GM11168 (cell line): ENCODE measurements around the gene CTAGE9.
"Not testable (repeated sequence)": the region's sequence is repeated elsewhere in the genome, so short reads cannot be mapped to it uniquely, and the experiment has no call there.

Experiments
- in situ Hi-C: fragments of 300-500 bp; cut with MboI; formaldehyde crosslinking; loops from one replicate; pipeline ENCODE4 v1.12.0; 2022; ENCODE audit warnings: low sequenced_read_pairs; ENCODE audit not compliant: unreplicated experiment

CTAGE9 gene

DNA sequence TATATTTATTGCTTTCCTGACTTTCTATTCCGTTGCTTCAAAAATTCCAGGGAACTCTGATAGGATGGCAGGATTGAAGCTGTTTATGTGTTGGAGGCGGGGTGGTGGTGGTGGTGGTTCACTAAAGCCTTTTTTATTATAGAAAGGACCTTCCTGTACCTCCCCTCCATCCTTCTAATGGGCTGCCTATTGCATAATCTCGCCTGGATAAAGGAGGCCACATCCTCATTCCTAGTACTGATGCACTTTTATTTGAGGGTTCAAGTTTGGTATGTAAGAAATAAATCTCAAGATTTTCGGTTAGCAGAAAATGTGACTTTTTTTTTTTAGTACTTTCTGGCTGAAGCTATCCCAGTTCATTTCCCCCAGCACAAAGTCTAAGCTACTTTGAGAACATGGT, 18.7 kb upstream of the CTAGE9 start:
- in situ Hi-C loops: no loop called here

DNA sequence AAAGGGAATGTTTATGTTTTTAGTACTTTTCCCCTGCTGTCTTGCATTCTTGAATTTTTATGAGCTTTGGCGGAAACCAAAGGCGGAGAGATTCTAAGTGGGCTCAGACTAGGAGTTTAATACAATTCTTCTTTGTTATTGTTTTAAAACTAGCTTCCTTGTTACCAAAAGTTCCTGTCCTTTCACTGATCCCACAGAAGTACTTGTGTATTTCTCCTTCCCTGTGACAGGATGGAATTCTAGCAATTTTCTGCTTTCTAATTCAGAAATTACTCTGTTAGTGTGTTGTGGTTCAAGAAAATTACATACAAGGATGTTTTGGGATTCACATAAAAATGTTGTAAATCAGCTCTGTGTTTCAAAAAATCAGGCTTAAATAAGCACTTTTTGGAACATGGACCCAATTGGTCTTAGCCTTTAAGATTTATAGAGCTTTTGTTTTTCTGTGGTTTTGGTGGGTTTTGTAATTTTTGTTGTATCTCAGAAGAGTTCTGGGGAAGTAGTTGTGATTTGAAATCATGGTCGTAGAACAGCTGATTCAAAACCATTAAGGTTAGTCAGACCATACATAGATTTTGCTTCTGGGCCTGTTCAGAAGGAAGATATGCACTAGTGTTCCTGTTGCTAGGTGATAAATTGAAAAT, 17.6 kb upstream of the CTAGE9 start:
- in situ Hi-C loops: no loop called here

DNA sequence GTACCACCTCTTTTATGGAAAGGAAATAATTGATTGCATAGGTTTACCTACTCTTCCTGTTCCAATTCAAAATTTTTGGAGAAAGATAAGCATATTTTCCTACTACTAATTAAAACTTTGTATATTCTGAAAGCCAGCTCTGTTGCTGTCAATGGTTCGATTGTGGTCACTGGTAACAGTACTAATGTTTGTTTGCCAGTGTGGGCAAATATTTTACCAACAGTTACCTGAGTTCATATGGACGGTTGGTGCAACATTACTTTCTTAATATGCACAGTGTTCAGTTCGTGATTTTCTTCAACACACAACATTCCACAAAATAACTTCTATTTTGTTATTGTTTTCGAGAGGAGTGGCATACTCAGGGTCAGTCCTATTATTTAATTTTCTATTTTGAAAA, 17.1 kb upstream of the CTAGE9 start:
- in situ Hi-C loops: no loop called here

DNA sequence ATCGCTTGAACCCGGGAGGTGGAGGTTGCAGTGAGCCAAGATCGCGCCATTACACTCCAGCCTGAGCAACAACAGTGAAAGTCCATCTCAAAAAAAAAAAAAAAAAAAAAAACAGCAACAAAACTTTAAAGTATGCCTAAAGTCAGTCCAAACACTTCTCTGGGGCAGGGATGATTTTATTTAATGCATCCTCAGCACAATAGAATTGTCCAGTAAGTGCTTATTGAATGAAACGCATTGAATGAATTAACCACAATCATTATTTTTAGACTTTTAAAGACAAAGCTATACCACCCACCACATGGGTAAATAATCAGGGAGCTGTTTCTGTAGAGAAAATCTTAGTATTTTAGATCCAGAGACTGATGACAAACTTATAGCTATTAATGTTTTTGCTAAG, 16.6 kb upstream of the CTAGE9 start:
- in situ Hi-C loops: no loop called here

DNA sequence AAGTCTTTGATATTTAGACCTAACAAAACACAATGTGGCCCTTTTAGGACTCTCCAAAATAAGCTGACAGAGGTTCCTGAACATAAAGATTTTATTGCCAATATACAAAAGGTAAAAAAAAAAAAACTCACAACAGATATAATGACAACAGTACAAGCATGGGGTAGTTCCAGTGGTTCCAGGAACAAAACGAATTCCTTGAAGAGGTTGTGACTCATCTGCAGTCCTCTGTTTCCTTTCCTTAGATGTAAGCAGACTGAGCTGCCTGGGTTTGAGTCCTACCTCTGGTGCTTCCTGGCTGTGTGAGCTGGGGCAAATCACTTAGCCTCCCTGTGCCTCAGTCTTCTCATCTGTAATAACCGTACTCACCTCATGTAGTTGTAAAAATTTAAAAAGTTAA, 13.3 kb upstream of the CTAGE9 start:
- in situ Hi-C loops: no loop called here

DNA sequence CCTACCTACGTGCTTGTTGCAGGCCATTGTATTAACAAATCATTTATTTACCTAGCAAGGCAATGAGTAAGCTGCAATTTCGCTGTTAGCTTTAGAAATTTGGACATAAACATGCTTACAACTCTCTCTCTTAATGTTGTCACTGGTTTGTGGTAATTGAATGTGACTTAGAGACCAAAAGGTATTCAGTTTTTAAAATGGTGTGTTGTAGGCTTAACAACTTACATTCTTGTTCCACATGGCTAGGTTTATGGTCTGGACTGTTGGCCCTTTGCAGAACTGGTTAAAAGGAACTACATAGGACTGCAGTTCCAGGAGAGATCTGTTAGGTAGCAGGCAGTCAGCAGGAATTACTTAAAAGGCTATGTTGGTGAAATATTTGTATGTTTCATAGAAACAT, 10.3 kb upstream of the CTAGE9 start:
- in situ Hi-C loops: no loop called here

DNA sequence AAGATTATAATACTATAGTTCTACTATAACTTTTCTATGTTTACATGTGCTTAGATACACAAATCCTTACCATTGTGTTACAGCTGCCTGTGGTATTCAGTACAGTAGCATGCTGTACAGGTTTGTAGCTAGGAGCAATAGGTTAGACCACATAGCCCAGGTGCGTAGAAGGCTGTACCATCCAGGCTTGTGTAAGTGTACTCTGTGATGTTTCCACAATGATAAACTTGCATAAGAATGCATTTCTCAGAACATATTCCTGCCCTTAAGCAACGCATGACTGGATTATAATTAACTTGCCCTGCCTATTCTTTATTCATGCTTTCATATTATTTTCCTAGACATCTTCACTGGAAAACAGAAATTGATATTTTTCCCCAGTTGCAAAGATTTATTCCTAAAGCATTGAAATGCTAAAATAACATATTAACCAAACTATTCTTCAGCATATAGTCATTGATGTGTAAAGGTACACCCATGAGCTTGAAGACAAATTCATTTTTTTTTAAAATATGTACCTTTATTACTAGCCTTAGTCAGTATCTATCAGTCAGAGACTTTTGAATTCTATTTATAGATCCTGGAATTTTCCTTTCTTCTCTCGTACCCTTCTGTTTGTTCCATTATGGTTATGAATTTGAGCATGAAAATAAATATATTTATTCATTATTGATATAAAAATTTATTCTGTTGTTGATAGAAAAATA, 7.2 kb upstream of the CTAGE9 start:
- in situ Hi-C loops: no loop called here

DNA sequence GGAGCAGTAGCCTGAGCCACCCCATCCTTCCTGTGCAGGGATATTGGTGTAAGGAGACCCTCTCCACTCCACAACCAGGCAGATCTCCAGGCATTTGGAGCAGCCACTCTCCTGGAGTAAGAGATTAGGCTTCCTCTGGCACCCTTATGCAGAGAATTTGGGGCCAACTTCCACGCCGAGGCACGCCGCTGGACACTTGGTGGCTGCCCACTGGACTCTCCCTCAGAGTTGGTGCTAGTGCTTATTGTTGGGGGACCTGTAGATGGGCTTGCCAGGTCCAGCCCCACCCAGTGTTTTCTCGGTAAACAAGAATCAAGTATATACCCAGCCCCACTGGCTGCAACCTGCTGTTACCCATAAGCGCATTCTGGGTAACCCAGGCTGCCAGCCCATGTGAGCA, 4.8 kb upstream of the CTAGE9 start:
- in situ Hi-C loops: not testable (repeated sequence)

DNA sequence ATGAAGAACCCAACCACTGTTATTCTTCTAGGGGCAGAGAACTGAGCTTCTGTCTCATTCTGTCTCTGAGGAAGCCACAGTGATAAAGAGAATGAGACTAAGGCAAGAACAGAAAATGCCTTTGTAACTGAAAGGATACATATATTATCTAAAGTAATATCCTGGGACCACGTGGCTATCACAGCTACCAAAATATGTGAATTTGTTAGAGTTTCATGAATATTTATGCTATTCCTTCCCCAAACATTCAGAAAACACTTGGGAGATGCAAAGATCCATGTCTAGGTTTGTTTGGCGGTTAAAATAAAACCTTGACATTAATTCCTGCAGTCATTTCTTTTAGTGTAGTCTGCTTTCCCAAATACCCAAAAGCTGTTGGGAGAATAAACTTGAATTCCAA, 6.9 kb downstream of the CTAGE9 start:
- in situ Hi-C loops: not testable (repeated sequence)

DNA sequence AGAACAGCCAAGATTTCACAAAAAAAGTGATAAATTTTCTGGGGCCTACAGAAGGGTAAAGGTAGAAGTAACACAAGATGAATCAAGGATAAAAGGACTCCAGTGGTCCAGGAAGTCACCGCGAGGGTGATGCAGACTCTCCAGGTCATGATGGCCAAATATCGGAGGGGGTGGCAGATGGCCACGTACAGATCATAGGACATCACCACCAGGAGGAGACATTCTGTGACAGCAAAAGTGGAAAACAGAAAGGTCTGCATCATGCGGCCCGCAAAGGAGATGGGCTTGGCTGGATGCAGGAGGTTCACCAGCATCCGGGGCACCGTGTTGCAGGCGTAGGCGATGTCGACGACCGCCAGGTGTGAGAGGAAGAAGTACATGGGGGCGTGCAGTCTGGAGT, 10.0 kb downstream of the CTAGE9 start:
- in situ Hi-C loops: not testable (repeated sequence)

DNA sequence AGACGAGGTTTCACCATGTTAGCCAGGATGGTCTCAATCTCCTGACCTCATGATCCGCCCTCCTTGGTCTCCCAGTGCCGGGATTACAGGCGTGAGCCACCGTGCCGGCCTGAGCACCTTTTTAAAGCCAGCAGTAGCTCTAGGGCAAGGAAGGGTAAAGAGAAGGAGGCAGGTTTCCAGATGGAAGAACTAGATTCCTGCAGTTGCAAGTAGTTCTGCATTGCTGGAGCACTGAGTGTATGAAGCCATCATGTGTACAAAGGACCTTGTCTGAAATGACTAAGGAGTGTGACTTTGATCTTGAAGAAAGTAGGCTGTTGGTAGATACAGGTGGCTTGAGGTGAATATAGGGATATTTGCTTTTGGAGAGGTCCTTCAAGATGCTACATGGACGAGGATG, 13.9 kb downstream of the CTAGE9 start:
- in situ Hi-C loops: loop anchor here (25.0 kb wide), 1 partner anchor 215 kb away; no protein-coding TSS in a partner anchor

DNA sequence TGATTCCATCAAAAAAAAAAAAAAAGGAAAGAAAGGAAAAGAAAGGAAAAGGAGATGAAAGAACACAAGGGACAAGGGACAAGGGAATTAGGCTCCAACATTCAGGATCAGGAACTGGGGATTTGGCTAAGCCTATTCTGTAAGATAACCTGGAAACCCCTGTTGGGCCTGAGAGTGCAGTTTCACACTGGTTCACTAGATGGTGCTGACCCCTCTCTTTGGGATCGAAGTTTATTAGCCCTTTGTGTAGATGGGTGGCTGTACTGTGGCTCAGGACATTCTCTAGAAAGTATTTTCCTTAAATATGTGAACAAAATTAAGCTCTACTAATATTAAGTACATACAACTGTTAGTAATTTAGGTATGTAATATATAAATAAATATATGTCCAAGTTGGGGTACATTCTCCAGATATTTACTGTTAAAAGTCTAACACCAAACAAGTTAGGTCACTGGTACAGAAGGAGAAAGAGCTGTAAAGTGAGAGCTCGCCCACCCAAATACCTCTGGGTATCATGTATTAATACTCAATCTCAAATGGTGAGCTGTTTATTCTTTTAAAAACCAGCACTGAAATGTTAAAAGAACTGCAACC, 15.9 kb downstream of the CTAGE9 start:
- in situ Hi-C loops: loop anchor here (25.0 kb wide), 1 partner anchor 217 kb away; no protein-coding TSS in a partner anchor

DNA sequence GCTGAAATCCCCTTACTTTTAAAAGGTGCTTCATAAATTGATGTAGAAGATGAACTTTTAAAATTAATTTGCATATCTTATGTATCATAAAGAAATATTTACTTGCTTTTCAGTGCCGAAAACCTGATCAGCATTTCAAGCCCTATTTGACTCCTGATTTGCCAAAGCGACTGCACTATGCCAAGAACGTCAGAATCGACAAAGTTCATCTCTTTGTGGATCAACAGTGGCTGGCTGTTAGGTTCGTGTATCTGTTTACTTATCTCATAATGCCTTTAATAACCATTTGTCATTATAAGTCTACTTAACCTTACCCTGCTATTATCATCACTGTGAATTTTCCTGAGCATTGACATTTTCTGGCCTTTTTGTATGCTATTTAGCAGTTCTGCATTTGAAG, 17.4 kb downstream of the CTAGE9 start:
- in situ Hi-C loops: loop anchor here (25.0 kb wide), 1 partner anchor 219 kb away; no protein-coding TSS in a partner anchor

DNA sequence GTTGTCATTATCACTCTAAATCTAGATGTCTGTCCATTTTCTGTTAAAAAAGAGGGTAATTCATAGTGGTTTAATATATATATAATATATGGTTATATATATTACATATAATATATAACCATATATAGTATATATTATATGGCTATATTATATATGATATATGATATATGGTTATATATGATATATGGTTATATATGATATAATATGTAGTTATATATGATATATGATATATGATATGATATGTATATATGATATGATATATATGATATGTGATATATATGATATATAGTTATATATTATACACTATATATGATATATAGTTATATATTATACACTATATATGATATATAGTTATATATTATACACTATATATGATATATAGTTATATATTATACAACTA, 18.2 kb downstream of the CTAGE9 start:
- in situ Hi-C loops: loop anchor here (25.0 kb wide), 1 partner anchor 220 kb away; no protein-coding TSS in a partner anchor

DNA sequence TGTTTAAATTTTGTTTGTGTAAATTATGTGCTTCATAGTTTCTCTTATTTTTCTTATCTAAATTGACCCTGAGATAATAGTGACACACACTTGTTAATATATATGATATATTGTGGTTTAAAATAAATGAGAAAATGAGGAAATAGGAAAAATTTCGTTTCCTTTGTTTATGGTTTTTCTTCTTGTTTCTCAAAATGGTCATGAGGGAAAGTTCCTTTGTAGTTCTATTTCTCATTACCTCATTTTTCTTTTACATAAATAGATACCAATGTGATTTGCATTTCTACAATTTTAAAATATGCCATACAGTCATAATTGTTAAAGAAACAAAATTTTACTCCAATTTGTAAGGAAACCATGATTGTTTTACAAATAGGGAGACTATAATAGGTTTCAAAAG, 18.8 kb downstream of the CTAGE9 start:
- in situ Hi-C loops: loop anchor here (25.0 kb wide), 1 partner anchor 220 kb away; no protein-coding TSS in a partner anchor

DNA sequence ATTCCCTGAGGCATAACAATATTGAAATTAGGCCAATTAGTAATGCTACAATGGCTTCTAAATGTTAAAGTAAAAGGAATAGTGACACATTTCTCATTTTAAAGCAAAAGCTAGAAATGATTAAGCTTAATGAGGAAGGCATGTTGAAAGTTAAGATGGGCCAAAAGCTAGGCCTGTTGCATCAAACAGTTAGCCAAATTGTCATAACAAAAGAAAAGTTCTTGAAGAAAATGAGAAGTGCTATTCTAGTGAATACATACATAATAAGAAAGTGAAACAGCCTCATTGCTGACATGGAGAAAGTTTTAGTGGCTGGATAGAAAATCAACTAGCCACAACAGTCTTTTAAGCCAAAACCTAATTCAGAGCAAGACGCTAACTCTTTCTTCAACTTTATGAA, 22.5 kb downstream of the CTAGE9 start:
- in situ Hi-C loops: loop anchor here (25.0 kb wide), 1 partner anchor 224 kb away; no protein-coding TSS in a partner anchor

DNA sequence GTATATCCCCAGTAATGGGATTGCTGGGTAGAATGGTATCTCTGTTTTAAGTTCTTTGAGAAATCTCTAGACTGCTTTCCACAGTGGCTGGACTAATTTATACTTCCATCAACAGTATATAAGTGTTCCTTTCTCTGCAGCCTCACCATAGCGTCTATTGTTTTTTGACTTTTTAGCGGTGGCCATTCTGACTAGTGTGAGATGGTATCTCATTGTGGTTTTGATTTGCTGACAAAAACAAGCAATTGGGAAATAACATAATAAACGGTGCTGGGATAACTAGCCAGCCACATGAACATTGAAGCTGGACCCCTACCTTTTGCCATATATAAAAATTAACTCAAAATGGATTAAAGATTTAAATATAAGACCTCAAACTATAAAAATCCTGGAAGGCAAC, 23.8 kb downstream of the CTAGE9 start:
- in situ Hi-C loops: loop anchor here (25.0 kb wide), 1 partner anchor 225 kb away; no protein-coding TSS in a partner anchor

DNA sequence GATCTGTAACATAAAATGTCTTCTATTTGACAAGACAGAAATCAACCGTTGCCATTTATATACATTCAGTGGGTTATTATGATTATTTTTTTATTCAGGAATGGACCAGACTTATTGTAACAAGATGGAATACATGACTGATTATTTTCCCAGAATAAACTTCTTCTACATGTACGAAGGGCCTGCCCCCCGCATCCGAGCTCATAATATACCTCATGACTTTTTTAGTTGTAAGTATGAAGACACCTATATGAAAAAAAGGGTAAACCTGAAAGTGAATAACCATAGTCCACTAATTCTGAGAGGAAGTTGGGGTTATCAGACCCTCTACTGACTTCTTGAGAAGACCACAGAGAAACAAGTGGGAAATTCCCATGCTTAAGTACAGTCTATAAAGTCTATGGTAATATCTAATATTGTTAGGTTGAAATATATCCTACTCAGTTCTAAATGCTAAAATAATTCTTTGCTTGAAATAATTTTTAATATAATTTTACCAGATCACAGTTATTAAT, 25.5 kb downstream of the CTAGE9 start:
- in situ Hi-C loops: loop anchor here (25.0 kb wide), 1 partner anchor 227 kb away; no protein-coding TSS in a partner anchor

DNA sequence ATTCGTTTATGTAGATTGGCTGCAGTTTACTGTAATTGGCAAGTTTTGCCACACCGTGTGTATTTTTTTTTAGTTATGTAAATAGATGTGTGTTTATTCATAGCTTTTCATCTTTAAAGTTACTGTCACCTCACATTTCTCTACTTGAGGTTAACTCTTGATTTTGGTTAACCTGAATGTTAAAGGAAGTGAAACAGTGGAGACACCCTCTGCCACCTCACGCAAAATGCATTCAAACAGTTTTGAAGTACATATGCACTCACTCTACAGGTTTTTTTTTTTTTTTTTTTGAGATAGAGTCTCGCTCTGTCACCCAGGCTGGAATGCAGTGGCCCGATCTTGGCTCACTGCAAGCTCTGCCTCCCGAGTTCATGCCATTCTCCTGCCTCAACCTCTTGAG, 27.3 kb downstream of the CTAGE9 start:
- in situ Hi-C loops: loop anchor here (25.0 kb wide), 1 partner anchor 229 kb away; no protein-coding TSS in a partner anchor

DNA sequence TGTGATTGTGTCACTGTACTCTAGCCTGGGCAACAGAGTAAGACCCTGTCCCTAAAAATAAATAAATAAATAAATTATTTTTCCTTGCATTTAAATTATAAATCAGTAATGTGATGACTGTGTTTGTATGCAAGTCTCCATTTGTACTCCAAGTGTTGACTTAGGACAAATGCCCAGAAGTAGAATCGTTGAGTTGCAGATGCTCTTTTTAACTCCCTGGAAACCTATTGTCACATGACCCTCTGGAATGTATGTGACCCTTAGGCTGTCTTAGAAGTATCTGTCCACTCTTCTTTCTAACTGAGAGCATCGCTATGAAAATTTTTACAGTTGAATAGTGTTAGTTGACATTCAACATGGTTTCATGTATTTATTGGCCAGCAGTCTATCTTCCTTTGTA, 28.4 kb downstream of the CTAGE9 start:
- in situ Hi-C loops: loop anchor here (25.0 kb wide), 1 partner anchor 230 kb away; no protein-coding TSS in a partner anchor

DNA sequence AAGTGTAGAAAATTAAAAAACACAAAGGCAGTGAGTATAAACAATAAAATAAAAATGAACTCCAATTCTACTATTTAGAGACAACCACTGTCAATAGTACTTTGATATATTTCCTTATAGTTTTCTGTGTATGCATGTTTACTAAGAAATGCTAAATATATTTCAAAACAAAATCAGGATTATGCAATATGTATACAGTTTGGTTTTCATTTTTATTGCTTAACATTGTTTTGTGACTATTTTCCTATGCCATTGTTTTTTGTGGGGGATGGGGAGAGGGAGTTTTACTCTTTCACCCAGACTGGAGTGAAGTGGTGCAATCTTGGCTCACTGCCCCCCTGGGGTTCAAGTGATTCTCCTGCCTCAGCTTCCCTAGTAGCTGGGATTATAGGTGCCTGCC, 29.2 kb downstream of the CTAGE9 start:
- in situ Hi-C loops: loop anchor here (25.0 kb wide), 1 partner anchor 231 kb away; no protein-coding TSS in a partner anchor
